Activated gamma-delta T cell treated with anti-CD3 and anti-CD28 coated beads, Interleukin-2, amount 50 U/mL, for 16 hours (primary cell): ENCODE results near the gene HDGFL3.
"Not testable (repeated sequence)": the region's sequence is repeated elsewhere in the genome, so short reads cannot be mapped to it uniquely, and the experiment has no call there.

Experiments used
- DNase-seq: peaks from one replicate; pipeline ENCODE4 v3.0.0-alpha.2; 2020; ENCODE audit warnings: low read depth

HDGFL3 gene

DNA sequence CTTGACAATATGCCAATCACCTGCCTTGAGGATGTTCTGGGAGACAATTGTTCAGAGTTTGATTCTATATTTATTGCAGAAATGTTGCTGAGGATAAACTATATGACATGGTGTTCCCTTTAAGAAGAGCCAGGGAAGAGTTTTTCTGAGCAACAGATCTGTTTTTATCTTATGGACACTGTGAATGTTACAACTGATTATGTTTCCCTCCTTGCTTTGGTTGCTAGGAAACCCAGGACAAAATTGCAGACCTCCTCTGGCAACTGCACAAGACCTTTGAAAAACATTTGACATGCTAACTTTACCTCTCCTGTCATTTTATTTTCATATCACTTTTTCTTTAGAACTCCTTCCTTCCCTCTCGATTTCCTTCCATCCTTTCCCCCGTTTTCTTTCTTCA is 108.3 kb downstream of the HDGFL3 start:
- DNase-seq: no peak

DNA sequence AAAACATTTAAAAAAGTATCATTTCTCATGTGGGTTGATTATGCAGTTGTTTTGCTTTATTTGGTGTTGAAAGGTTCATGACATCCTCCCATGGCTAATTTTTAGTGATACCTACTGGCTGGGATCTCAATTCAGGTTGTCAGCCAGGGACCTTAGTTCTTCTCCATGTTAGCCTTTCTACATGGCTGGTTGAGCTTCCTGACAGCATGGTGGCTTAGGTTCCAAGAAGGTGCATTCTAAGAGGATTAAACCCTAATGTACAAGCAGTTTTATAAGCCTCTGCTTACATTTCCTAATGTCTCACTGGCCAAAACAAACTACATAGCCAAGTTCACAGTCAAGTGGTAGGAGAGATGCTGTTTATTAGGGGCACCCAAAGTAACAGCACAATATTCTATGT is 109.5 kb downstream of the HDGFL3 start:
- no peak for DNase-seq

DNA sequence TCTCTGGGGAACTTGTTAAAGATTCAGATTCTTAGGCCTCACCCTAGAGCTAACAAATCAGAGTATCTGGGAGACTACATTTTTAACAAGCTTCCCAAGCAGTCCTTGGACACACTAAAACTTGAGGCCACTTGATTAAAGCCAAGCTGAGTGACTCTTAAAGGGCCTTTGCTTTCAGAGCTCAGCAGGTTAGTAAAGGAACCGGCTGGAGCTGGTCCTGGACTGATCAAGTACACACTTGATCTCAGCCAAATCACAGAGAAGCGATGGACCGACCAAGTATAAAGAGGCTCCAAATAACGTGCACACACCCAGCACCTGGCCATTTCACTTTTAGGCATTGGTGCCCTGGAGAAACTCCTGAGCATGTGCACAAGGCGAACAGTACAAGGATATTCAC is 113.0 kb downstream of the HDGFL3 start:
- DNase-seq: no peak

DNA sequence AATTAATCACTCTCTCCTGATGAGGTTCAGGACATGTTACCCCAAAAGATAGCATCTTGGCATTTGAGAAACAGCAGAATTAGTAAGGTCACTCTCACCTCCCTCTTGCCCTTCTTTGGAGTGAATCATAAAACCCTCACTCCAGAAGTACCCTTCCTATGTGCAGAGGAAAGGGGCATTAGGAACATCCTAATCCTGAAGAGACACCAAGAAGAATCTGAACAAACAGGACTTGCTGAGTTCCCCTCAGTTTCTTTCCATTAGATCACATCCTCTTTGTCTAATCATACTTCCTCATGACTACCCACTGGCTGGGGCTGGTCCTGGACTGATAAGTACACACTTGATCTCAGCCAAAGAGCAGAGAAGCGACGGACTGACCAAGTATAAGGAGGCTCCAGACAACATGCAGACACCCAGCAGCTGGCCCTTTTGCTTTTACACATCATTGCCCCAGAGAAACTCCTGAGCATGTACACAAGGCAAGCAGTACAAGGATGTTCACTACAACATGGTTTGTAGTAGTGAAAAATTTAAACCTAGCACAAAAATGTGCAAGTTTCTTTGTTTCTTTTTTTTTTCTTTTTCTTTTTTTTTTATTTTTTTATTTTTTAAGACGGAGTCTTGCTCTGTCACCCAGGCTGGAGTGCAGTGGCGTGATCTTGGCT is 115.2 kb downstream of the HDGFL3 start:
- no peak for DNase-seq

DNA sequence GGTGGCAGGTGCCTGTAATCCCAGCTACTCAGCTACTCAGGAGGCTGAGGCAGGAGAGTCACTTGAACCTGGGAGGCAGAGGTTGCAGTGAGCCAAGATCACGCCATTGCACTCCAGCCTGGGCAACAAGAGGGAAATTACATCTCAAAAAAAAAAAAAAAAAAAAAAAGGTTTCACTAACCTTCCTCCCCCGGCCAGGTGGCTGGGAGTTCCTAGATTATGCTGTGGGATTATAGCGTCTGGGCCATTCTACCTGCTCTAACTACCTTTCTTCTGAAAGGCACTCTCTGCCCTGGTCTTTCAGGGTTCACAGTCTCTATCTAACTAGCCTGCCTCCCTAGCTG is 115.7 kb downstream of the HDGFL3 start:
- DNase-seq: not testable (repeated sequence)

- DNase-seq: no peak
Measured at GRCh38 chr15:83090465-83090864, 117.2 kb downstream of the HDGFL3 start.

DNA sequence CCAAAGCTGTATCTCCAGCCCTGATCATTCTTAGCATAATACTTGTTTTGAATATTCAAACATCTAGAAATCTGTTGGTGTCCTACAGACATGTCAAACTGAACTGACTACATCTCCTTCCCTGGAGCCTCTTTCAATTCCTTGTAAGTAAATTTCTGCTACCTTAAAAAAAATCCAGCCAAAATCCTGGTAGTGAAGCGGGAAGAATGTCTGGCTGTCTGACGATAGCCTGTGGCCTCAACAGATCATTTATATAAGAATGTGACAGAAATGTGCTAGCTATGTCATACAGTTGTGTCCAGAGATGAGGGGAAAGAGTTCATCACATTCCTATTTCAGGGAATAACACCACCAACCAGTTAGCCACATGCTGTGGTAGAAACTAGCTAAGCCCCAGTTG is 118.7 kb downstream of the HDGFL3 start:
- DNase-seq: no peak

GRCh38 chr15:83087576-83087975 is 120.0 kb downstream of the HDGFL3 start:
- no peak for DNase-seq

GRCh38 chr15:83085864-83086552 is 121.6 kb downstream of the HDGFL3 start:
- DNase-seq: not testable (repeated sequence)

- not testable (repeated sequence) for DNase-seq
Measured at GRCh38 chr15:83085461-83085860, 122.2 kb downstream of the HDGFL3 start.

- DNase-seq: no peak
Measured at GRCh38 chr15:83082730-83083386, 124.8 kb downstream of the HDGFL3 start.

DNA sequence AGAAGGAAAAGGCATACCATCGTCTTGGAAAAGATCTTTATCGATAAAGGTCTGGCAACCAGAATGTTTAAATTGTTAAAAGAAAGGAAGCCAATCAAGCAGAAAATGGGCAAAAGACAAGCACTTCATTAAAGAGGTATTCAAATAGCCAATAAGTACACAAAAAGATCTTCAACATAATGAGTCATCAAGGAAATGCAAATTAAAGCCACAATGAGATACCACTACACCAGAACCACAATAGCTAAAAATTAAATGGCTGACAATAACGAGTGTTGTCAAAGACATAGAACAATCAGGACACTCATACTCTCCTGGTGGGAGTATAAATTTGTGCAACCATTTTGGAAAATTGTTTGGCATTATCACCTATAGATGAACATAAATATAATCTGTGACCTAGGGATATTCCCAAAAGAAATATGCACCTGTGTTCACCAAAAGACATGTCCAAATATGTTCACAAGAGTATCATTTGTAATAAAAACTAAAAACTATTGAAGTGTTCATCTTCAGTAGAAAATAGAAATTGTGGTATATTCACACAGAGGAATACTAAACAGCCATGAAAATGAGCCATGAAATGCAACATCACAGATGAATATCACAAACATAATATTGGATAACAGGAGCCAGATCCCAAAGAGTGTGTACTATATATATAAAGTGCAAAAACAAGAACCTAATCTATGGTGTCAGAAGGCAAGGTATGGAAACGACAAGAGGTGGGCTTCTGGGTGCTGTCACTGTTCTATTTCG is 126.2 kb downstream of the HDGFL3 start:
- DNase-seq: no peak

- no peak for DNase-seq
Measured at GRCh38 chr15:83078712-83079111, 128.9 kb downstream of the HDGFL3 start.
